Neuron (in vitro differentiated cells): ENCODE data around the gene DPF3.

Source experiments
- H2AFZ ChIP-seq: one replicate; pipeline ENCODE4 v1.6.1; 2013; ENCODE audit warnings: low read depth, mild to moderate bottlenecking, inconsistent platforms, low read length, moderate library complexity
- H3K27me3 ChIP-seq: one replicate; pipeline ENCODE4 v1.6.1; 2013; ENCODE audit warnings: low read length; ENCODE audit not compliant: insufficient read depth
- H3K36me3 ChIP-seq: one replicate; pipeline ENCODE4 v1.6.1; 2013; ENCODE audit warnings: low read length; ENCODE audit not compliant: insufficient read depth
- H3K4me1 ChIP-seq: one replicate; pipeline ENCODE4 v1.6.1; 2013; ENCODE audit warnings: low read length; ENCODE audit not compliant: insufficient read depth
- H3K4me3 ChIP-seq: 2 replicates; pipeline ENCODE4 v1.5.1; 2013; ENCODE audit warnings: mild to moderate bottlenecking, low read length, moderate library complexity
- H3K9me3 ChIP-seq: one replicate; pipeline ENCODE4 v1.6.1; 2013; ENCODE audit warnings: low read length

The DPF3 gene

DNA sequence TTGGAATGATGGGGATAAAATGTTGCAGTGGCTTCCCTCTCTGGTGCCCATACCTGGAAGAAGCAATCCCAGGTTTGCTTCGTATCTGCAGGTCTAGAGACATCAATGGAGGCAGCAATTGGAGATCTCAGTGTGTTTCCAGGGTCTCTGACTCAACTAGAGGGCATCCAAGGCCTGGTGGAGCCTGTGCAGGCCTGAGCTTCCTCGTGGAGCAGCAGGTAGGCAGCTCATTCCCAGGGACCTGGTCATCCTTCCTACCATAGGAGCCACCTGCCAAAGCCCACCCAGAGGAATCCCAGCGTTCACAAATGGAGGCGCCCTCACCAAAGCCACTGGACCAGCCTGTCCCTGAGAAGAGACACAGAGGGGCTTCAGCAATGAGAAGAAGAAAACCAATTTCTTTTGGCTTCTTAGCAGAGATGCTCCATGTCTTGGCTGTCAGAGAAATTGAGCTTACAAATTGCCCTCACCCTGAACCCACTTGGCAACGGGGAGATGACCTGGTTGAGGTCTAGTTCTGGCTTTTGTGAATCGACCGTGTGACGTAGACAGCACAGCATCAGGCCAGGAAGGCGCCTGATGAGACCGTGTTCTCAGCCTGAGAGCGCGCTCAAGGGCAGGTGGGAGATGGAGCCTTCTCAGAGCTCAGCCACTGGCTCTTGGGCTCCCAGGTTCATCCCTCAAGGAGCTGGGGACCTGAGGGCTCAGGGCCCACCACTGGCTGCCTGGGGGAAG, 283.6 kb downstream of the DPF3 start:
- Histone ChIP-seq H3K9me3 (no peaks in the 10 kb centered on the region), H3K4me3 (no peak overlapping the region), H3K4me1 (peaks cover 6% of the 10 kb centered on the region), H3K27me3 (no peaks in the 10 kb centered on the region), H2AFZ (no peak overlapping the region), H3K36me3 (no peaks in the 10 kb centered on the region)

DNA sequence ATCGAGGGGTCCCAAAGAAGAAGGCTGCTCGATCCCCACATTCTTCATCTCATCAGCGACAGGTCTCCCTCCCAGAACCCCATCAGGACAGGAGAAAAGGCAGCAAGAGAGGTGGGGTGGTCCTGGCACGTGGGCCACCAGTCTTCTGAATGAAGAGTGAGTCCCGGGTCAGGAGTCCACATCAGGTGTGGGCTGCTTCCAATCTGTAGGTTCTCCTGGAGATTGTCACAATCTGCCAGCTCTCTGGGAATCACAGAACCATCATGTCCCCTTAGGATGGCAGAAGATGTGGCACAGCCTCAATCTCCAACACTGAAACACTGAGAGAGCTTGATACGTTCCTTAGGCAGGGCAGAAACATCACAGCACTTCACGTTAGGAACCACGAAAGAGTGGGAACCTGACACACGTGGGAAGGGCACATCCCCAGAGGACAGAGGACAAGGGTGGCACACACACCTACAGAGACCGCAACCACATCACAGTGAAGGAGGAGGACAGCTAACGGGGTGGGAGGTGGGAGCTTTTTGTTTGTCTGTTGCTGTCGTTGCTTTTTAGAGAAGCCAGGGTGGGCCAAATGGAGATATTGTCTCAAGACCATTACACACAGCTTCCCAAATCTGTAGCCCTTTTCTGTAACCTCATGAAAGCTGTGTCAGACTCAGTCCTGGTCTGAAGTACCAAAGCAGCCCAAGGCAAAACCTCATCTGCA, 284.5 kb downstream of the DPF3 start:
- no peak overlapping the region for H2AFZ ChIP-seq
- H3K4me3 ChIP-seq: no peak overlapping the region
- H3K4me1 ChIP-seq: peaks cover 6% of the 10 kb centered on the region
- no peaks in the 10 kb centered on the region for H3K9me3 ChIP-seq
- no peaks in the 10 kb centered on the region for H3K36me3 ChIP-seq
- peaks cover 2% of the 10 kb centered on the region for H3K27me3 ChIP-seq

DNA sequence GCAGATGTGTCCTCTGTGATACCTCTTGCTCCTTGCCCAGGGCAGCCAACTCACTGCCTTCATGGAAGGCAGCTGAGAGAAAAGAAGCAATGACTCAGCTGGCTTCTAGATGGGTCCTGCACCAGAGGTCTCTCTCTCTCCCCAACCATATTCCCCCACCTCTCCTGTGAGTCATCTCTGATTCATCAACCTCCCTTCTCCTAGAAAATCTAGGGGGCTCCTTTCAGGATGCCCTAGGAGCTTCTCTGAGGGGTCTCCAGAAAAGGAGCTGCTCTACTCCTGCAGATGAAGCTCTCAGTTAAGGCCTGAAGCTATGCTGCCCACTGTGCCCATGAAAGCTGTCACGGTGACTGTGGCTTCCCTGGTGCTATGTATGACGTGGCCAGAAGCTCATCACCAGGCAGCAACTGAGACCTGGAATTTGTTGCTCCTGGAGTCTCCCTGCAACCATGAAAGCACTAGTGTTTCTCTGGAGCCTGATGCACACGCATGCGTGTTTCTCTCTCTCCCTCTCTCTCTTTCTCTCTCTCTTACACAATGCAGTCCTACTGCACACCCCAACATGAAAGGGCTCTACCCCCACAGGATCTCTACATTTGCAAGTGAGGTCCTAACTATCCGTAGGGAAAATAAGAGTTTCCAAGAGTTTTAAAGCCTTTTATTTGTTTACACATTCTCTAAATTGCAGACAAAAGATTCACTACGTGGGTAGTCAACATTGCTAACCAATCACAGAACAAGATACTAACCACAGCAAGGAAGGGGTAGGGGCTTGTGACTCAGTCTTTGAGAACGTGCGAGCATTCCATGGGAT, 285.3 kb downstream of the DPF3 start:
- peaks cover 6% of the 10 kb centered on the region for H3K4me1 ChIP-seq
- no peak overlapping the region for H3K4me3 ChIP-seq
- H3K36me3 ChIP-seq: no peaks in the 10 kb centered on the region
- no peak overlapping the region for H2AFZ ChIP-seq
- H3K27me3 ChIP-seq: peaks cover 2% of the 10 kb centered on the region
- H3K9me3 ChIP-seq: no peaks in the 10 kb centered on the region

DNA sequence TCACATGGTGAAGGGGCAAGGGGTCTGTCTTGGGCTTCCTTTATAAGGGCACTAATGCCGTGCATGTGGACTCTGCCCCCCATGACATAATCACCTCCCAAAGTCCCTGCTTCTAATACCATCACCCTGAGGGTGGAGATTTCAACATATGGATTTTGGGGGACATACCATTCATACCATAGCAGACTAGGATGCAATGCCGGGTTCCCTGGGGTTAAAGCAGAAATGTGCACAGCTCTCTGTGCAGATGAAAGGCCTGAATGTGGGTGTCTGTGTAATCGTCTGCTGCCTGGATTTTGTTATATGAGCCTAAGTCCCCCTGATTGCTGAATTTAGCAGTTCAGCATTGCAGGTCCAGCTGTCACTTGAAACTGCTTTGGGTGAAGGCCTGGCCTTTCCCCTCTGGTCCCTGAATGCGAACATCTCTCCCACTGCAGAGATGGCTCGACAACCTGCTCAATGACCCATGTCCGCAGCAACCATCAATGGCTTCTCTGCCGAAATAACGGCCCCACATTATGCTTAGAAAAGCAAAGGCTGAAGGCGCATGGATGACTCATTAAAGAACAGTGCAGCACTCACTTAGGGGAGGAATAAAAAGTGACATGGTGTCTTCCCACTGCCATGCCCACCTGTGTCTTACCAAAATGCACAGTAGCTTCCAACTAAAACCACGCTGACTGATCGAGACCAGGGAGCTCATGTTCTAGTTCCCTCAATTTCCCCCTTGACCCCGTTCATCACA, 286.3 kb downstream of the DPF3 start:
- Histone ChIP-seq H3K36me3 (no peaks in the 10 kb centered on the region), H3K4me3 (no peak overlapping the region), H3K27me3 (peaks cover 2% of the 10 kb centered on the region), H3K9me3 (no peaks in the 10 kb centered on the region), H2AFZ (no peak overlapping the region), H3K4me1 (peaks cover 6% of the 10 kb centered on the region)

DNA sequence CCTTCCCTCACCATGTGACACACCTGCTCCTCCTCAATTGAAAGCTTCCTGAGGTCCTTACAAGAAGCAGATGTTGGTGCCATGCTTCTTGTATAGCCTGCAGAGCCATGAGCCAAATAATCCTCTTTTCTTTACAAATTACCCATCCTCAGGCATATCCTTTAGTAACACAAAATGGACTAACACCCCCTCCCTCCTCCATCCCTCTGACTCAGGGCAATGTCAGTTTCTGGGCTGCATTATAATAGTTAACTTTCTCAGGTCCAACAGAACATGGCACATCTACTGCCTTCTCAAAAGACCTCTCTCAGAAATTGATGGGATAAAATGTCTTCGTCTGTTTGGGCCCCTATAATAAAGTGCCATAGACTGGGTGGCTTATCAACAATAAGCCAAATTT, 287.0 kb downstream of the DPF3 start:
- no peak overlapping the region for H3K4me3 ChIP-seq
- H3K27me3 ChIP-seq: peaks cover 2% of the 10 kb centered on the region
- no peaks in the 10 kb centered on the region for H3K36me3 ChIP-seq
- H3K9me3 ChIP-seq: no peaks in the 10 kb centered on the region
- H3K4me1 ChIP-seq: peaks cover 6% of the 10 kb centered on the region
- no peak overlapping the region for H2AFZ ChIP-seq

DNA sequence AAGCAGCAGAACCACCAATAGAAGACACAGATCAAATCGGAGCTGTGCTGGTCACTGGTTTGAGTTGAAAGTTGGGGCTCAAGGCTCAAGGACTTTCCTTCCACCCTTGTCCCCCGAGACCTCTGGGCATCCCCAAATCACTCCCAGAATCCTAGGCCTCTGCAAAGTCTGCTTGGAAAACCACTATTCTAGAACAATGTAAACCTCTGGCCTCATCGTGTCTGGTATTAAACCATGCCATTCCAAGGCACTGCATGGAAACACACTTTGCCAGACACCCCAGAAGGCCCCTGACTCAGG, 288.0 kb downstream of the DPF3 start:
- H2AFZ ChIP-seq: no peak overlapping the region
- no peaks in the 10 kb centered on the region for H3K9me3 ChIP-seq
- no peaks in the 10 kb centered on the region for H3K36me3 ChIP-seq
- peaks cover 2% of the 10 kb centered on the region for H3K27me3 ChIP-seq
- peaks cover 6% of the 10 kb centered on the region for H3K4me1 ChIP-seq
- no peak overlapping the region for H3K4me3 ChIP-seq

DNA sequence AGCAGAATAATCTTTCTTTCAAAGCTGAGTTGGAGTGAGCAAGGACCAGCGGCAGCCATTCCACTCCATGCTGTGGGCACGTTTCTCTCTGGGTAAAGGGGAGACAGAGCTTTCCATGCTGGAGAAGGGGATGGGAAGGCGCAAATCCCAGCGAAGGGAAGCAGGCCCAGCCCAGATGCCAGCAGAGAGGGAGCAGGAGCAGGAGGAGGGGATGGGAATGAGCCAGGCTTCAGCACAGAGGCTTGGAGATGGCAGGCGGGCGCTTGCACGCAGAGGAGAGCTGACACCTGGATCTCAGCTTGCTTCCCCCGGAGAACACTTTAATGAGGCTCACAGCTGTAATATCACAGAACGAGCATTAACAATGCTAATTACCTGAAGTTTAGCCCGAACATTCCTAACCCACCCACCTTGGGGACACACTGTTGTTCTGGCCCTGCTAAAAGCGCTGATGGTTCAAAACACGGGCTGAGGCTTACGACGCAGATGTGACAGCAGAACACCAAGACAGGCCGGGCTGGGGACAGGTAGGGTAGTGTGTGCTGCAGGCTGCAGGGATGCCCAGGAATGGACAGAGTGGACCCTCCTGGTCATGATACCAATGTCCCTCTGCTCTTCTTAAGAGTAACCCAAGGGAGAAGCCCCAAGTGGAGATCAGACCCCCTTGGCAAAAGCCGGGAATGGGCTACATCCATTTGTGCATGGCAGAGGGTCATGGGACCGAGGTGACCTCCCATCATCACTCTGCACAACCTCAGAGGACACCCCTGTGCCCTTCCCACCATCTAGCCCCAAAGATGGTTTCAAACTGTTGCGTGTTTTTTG, 288.6 kb downstream of the DPF3 start:
- peaks cover 2% of the 10 kb centered on the region for H3K27me3 ChIP-seq
- no peaks in the 10 kb centered on the region for H3K9me3 ChIP-seq
- H3K4me3 ChIP-seq: no peak overlapping the region
- H3K4me1 ChIP-seq: peaks cover 6% of the 10 kb centered on the region
- no peaks in the 10 kb centered on the region for H3K36me3 ChIP-seq
- no peak overlapping the region for H2AFZ ChIP-seq

DNA sequence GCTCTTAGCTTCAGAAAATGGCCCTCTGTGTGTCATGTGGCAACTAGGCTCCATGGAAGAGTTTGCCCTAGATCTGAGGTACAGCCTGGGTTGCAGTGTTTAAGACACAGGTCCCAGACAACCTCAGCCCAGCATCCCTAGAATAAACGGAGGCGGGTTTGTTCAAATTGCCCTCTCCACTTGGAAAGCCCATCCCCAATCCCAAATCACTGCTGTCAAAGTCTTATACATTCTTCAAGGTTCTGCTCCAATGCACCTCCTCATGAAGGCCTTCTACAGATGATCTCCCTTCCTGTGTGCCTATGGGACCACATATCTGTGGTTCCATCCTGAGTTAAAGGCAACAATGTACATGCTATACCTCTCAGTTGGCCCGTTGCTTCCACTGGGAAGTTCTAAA, 289.8 kb downstream of the DPF3 start:
- Histone ChIP-seq H3K9me3 (no peaks in the 10 kb centered on the region), H2AFZ (no peak overlapping the region), H3K36me3 (no peaks in the 10 kb centered on the region), H3K4me3 (no peak overlapping the region), H3K27me3 (peaks cover 2% of the 10 kb centered on the region), H3K4me1 (peaks cover 6% of the 10 kb centered on the region)

DNA sequence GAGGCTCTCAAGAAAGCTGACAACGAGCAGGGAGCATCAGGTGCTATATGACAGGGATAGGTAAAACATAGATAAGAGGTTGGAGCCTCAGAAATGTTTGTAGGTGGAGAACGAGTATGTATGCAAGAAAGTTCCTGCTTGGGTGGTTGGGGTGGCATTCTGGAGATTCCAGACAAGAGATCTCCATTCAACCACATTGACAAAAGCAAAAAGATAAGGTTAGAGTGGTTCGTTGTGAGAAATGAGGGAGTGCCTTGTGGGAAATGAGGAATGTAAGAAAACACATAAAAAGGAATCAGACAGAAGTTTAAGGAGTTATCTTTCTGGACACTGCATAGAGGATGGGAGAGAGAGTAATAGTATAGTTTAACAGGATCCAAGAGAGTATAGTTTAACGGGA, 290.3 kb downstream of the DPF3 start:
- Histone ChIP-seq H3K9me3 (no peaks in the 10 kb centered on the region), H2AFZ (no peak overlapping the region), H3K4me1 (peaks cover 6% of the 10 kb centered on the region), H3K4me3 (no peak overlapping the region), H3K36me3 (no peaks in the 10 kb centered on the region), H3K27me3 (peaks cover 2% of the 10 kb centered on the region)

DNA sequence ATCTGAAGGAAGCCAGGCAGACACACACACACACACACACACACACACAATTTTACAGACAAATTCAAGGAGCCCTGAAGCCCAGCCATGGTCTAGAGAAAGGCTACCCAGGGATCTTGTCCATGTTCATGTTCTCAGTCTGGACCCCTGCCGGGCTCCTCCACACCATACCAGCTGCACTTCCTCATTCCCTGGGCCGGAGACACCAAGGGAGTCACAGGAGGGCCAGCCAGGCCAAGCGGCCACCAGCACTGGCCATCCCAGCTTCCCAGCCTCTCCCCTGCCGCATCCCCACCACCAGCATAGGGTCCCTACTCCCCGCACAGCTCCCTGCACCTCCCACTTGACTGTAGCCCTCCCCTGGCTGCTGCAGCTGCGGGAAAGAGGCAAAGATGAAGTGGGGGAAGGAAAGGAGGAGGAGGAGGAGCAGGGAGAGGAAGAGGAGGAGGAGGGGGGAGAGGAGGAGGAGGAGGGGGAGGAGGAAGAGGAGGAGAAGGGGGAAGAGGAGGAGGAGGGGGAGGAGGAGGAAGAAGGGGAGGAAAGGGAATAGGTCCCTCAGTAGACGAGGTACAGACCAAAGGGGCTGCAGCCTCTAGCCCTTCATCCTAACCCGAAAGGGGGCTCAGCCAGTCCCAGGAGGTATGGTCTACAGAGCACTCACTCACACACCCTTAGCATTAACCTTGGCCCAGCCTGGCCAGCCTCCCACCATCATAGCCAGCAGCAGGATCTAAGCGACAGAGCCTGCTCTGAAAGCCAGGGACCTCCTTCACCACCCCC, 293.2 kb downstream of the DPF3 start:
- Histone ChIP-seq H3K27me3 (peaks cover 2% of the 10 kb centered on the region), H3K9me3 (no peaks in the 10 kb centered on the region), H2AFZ (no peak overlapping the region), H3K4me3 (no peak overlapping the region), H3K4me1 (no peaks in the 10 kb centered on the region), H3K36me3 (no peaks in the 10 kb centered on the region)

DNA sequence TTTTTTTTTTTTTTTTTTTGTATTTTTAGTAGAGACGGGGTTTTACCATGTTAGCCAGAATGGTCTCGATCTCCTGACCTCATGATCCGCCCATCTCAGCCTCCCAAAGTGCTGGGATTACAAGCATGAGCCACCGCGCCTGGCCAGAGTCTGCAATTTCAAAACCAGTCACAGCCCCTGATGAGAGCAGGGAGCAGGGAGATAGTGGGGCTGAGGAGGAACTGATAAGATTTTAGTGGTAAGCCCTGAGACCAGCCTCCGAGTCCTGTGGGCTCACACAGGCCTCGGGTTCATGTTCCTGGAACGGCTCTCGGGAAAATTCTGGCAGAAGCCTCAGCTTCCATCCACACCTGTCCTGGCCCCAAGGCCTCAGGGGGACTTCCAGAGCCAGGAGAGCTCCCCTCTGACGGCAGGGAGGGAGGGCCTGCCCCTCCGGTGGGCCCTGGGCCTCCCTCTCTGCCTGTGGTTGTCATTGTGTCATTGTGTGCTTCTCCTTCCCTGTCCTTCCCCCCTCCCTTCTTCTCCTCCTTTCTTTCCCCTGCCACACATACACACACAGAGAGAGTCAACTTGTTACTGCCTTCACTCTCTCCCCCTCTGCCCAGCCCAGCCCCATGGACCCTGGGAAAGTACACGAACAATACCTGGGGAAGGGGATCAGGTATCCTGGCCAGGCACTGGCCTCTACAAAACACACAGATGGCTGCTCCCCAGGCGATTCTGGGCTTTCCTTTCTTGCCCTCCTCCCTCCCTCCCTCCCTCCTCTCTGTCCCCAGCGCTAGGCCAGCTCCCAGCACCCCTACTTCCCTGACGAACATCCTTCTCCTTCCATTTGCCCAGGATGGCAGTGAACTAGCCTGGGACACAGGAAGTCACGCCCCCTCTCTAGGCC, 294.1 kb downstream of the DPF3 start:
- Histone ChIP-seq H3K27me3 (peaks cover 2% of the 10 kb centered on the region), H3K4me1 (no peaks in the 10 kb centered on the region), H3K36me3 (no peaks in the 10 kb centered on the region), H3K4me3 (no peak overlapping the region), H3K9me3 (no peaks in the 10 kb centered on the region), H2AFZ (no peak overlapping the region)
